HG02623 (cell line): ENCODE data around the gene TGFBR3L.
A peak's percentile ranks its signal among the peaks of the same experiment; 100 is the strongest.
"Not testable (repeated sequence)": the region's sequence is repeated elsewhere in the genome, so short reads cannot be mapped to it uniquely, and the experiment has no call there.

ENCODE experiments used
- ATAC-seq: cut with Tn5 transposase; IDR thresholded peaks from one replicate; pipeline ENCODE4 v1.9.1; 2021; ENCODE audit warnings: moderate library complexity; ENCODE audit not compliant: unreplicated experiment

Gene TGFBR3L

DNA sequence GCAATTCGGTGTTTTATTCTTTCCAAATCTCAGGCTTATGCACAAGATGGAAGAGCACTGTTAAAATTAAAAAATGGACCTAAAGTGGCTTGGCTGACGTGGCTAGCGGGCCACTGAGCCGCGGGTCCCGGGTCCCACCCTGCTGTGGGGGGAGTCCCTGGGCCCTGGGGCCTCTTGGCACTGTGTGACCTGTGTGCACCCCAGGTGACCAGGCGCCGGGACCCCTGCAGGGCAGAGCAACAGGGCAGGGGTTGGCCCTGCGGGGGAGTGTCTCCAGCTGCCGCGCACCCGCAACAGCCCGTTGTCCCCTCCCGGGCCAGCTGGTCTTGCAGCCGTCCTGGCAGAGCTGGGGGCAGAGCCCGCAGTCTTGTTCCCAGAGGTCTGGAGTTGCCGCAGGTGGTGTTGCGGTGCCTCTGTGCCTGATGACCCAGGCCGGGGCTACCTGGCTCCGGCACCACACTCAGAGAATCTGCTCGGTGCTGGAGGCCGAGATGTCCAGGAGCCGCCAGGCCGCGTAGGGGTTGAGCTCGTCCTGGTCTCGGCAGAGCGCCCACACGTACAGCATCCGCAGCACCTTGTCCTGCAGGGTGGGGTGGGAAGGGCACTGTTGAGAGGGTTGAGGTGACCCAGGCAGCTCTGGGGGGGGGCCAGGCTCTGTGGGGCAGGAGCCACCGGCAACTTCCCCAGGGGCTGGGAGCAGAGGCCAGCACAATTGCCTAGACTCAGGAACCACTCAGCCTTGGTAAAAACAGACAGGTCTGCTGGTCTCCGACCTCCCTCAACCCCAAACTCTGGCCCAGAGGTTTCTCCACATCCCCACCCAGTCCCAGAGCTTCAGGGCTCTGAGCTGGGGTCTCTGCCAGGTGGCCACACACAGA is 12.3 kb downstream of the TGFBR3L start:
- ATAC-seq = no peak

DNA sequence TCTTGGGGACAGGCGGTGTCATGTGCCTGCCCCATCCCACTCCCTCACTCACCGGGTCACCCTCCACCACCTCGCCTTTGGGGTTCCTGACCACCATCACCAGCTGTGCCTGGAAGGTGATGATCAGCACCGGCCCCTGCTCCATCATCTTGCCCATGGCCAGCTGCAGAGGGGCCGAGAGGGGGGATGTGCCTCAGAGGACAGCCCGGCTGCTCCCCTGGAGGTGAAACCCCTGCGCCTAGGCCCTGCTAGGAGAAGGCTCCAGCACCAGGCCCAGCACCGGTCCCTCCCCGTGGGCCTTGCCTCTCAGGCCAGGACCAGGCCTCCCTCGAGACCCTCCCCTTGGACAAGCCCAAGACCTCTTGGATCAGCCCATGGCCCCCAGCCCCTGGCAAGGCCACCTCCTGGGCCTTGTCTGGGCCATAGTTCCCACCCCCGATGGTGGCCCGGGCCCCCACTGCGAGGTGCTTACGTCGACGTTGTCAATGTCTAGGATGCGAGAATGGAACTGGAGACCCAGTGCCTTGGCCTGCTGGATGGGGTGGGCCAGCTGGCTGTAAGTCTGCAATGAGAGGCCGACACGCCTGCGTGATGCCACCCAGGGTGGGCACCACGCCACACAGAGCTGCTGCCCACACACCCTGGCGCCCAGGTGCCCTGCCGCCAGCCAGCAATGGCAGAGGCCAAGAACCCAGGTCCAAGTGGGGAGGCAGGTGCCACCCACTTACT is 13.1 kb downstream of the TGFBR3L start:
- ATAC-seq = no peak

DNA sequence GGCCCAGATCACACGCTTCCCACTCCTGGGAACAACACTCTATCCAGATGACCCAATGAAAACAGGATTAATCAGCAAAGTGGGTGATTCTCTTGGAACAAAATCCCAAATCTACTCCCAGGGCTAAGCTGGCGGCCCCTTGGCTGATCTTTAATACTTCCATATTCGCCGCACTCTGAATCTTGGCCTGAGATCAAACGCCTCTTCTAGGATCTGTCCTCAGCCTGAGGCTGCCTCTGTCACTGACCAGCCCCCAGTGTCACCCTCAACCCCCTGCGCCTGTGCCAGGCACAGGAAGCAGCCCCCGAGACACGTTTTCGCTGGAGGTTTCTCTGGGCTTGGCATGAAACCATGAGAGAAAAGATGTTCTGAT is 13.7 kb downstream of the TGFBR3L start:
- no peak for ATAC-seq

DNA sequence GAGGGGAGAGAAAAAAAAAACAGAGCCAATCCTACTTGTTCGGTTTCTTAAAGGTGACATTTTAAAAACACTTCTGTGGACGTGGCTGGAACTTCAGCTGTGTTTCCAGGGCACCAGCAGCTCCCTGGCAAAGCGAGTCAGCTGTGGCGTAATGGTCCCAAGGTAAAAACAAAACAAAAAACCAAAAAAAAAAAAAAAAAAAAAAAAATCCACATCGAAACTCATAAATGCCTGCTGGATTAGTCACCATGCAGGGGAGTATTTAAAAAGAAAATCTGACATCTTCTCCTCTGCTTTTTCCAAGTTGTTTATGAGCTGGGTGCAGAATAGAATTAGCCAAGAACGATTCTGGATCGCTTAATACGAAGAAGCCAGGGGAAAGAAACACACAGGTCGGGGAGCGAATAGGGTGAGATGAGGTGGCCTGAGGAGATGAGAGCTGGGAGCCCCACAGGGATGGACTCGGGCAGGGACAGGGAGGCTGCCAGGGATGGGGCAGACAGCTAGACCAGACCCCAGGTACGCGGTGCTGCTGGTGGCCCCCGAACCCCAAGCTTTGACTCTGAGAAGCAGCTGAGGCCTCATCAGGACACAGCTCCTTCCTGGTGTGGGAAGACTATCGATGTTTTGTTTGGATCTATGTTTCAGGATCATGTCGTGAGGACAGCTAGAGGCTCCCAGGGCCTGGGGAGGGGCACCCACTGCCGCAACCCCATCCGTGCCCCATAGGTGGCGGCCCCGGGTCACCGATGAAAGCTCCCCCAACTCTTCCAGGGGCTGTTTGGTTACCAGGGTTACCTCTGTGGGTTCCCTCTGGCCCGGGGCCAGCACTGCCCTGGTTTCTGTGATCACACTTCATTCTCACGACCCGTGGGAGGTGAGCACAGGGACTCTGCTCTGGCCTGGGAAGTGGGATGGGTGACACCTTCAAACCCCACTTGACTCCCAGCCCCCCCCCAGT is 14.4 kb downstream of the TGFBR3L start:
- ATAC-seq = no peak

DNA sequence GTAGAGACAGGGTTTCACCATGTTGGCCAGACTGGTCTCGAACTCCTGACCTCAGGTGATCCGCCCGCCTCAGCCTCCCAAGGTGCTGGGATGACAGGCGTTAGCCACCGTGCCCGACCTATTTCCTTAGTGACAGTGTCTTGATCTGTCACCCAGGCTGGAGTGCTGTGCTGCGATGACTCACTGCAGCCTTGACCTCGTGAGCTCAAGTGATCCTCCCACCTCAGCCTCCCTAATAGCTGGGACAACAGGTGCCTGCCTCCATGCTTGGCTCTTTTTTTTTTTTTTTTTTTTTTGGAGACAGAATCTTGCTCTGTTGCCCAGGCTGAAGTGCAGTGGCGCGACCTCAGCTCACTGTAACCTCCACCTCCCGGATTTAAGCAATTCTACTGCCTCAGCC is 15.4 kb downstream of the TGFBR3L start:
- ATAC-seq = not testable (repeated sequence)

DNA sequence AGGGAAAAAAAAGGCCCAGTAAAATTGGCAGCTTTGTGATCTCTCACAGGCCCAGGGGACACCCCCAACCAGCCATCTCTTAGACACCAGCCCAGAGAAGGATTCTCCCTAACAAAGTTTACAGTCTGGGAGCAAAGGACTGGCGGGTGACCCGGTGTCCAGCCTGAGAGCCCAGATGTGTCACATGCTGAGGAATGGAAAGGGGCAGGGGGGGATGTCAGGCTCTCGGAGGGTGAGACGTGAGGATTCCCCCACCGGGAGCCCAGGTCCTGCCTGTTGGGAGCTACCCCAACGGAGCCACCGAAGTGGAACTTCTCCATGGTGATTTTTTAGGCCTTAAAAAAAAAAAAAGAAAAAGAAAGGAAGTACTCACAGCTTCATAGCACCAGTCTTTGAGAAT is 16.1 kb downstream of the TGFBR3L start:
- ATAC-seq = no peak

DNA sequence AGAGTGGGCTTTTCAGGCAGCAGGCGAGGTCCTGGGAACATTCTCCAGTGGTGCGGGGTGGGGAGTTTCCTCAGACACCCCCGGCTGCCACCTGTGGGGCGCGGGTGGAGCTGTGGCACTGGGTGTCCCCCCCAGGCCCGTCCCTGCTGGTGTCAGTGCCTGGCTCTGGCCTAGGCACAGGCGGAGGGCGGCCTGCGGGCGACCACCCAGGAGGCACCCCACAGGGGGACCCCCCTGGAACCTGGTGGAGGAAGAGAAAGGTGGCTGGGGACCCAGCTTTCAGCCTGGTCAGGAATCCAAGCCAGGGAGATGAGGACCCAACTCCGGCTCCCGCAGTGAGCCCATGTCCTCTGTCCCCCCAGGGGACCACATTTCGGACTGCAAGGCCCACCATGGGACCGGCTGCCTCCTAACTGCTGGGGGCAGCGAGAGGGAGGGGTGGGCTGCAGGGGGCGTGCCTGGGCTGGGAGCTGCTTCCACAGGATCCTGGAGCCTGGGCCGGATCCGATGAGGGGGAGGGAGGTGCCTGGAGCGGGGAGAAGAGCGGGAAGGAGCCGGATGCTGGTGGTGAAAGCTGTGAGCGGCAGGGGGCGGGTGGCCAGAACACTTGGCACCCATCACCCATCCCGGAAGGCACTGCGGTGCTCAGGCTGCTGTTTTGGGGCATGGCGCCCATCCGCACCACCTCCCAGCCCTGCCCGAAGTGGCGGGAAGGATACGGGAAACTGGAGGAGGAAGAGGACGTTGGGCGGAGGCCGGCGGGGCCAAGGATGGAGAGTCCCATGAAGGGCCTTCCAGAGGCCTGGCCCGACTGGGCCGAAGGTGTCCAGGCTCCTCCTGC is 16.8 kb downstream of the TGFBR3L start:
- no peak for ATAC-seq

DNA sequence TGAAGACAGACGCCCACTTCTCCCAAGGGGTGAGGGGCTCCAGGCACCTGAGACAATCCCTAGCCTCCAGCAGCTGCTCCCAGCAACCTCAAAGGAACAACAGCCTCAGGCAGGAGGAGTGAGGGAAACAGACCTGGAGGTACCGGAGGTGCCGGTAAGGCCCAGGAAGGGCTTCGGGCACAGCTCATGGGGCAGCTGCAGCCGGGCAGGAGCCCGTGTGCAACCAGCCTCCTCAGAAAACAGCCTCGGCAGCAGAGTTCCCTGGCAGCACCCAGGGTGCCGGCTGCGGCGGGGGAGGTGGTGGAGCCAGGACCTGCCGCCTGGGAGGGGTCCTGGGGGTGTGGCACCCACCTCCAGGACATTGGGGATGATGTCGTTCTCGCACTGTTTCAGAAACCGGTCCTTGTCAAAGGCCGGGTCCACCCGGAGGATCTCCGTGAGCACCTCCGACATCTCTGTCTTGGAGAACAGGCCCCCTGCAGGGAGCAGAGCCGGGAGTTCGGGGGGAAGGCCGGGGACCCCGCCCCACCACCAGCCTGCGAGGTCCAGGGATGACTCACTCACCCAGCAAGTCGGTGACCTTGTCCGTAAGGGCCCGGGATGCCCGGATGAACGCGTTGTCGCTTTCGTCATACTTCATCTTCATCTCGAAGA is 17.8 kb downstream of the TGFBR3L start:
- no peak for ATAC-seq

DNA sequence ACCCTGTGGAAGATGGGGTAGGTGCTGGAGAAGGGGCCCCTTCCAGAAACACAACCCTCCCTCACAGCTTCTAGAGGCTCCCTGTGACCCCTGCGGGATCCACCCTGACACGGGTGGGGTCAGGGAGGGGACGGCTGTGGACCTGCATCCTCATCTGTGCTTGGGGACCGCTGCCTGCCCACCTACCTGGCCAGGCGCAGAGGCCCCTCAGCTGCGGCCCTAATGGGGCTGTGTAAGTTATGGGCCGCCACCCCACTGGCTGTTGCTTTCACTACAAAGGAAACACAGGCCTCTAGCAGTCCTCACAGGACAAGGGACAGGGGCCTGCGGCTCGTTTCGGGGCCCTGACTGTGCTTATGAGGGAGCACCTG is 18.3 kb downstream of the TGFBR3L start:
- ATAC-seq = no peak

DNA sequence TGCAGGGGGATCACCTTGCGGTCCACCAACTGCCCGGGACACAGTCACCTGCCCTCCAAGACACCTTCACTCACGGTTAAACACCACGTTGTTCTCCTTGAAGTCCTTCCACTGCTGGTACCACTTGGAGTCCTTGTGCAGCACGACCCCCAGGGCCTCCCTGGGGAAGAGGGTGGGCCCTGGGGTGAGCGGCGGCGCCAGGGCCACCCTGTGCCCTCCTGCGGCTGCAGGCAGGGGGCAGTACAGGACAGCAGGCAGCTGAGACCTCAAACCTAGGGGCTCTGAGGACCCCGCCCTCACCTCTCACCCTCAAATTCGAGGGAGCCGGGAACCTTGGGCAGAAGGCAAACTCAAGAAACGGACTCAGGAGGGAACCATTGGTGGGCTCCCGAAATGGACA is 18.8 kb downstream of the TGFBR3L start:
- ATAC-seq = no peak

DNA sequence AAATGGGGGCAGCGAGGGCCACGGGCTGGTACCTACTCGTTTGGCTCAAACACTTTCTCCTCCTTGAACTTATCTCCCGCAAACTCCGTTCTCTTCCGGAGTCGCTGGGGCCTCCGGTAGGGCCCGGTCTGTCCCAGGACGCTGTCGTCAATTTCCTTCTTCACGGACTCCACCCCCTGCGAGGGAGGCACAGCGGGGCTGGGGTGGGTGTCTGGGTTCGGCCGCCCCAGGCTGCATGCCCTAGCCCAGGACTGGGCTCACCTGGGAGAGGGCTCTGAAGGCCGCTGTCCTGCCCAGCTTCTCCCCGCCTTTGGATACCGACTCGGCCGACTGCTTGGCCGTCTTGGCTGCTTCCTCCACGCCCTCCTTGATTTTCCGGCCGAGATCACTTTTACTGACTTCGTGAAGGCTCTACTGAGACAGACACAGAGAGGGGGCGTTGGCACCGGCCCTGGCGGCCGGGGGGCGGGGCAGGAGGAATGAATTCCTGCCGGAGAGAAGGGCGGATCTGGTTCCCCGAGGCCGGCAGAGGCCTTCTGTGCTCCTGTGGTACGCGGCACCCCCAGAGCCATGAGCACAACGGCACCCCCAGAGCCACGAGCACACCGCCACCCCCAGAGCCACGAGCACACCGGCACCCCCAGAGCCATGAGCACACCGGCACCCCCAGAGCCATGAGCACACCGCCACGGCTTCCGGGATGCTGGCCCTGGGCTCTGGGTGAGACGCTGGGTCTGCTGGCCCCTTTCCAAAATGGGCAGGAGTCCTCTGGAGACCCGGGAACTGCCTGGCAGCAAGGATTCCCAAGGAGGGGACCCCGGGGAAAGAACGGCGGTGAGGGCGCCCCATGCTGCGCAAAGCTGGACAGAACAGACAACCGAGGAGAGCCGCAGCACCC is 19.4 kb downstream of the TGFBR3L start:
- no peak for ATAC-seq

DNA sequence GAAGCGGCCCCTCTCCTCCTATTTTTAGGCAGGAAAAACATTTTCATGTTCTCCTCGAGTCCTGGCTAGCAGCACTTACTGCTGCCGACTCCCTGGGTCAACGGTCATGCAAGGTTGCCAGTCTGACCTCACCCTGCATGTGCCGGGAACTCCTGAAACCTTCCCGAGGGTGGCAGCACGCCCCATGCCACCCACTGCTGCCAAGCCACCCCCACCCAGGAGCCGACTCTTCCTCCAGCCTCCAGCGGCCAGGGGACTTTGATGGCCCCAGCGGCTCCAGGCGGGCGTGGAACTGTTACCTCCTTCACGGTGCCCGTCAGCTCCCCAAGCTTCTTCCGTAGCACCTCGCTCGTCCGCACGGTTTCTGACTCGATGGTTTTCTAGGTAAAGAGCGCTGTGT is 20.1 kb downstream of the TGFBR3L start:
- no peak for ATAC-seq

DNA sequence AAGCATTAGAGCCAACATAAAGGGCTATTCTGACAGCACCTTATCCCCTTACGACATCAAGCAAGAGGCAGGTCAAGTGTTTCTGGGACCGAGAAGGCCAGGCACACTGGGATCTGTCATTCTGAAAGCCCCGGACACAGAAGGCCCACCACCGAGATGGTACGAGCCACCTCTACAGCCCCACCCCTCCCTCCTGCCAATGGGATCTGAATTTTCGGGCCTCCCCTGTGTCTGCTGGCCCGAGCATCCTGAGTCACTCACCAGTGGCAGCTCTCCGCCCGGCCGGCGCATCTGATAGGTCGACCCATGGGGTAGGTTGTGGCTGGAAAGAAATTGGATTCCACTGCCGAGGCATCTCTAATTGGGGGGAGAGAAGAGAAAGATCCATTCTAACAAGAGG is 26.2 kb downstream of the TGFBR3L start:
- no peak for ATAC-seq

DNA sequence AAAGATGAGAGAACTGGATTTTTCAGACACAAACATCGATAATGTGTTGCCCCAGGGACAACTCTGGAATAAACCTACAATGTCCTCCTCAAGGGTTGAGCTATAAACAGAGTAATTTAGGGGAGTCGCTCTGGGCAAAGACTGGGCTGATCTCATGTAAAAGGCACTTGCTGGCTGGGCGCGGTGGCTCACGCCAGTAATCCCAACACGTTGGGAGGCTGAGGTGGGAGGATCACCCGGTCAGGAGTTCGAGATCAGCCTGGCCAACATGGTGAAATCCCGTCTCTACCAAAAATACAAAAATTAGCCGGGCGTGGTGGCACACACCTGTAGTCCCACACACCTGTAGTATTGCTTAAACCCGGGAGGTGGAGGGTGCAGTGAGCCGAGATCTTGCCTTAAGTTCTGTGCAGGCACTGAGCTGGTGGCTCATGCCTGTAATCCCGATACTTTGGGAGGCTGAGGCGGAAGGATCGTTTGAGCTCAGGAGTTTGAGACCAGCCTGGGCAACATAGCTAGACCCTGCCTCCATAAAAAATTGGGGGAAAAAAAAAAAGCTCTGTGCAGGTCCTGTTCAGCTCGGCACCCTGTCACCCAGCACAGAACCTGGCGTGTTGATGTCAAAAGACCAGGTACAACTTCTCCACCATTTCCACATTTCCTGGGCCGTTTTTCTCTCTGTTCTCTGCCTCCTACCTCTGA is 27.4 kb downstream of the TGFBR3L start:
- ATAC-seq = no peak

DNA sequence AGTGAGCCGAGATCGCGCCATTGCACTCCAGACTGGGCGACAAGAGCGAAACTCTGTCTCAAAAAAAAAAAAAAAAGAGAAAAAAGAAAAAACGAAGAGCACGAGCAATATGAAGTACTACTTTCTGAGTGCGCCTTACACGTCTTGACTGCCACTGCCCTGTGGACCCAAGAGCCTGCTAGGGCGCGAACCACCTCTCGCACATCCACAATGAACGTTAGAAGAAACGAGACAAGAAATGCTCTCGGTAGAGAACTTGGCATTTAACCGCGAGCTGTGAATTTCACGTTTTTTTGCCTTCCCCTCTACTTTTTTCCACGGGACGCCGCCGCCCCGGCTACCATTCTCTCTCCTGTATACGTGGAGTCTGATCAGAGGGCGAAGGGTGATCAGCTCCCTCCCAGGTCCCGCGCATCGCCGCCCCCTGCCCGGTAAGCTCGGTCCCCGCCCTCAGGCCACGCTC is 28.4 kb downstream of the TGFBR3L start:
- ATAC-seq = no peak

DNA sequence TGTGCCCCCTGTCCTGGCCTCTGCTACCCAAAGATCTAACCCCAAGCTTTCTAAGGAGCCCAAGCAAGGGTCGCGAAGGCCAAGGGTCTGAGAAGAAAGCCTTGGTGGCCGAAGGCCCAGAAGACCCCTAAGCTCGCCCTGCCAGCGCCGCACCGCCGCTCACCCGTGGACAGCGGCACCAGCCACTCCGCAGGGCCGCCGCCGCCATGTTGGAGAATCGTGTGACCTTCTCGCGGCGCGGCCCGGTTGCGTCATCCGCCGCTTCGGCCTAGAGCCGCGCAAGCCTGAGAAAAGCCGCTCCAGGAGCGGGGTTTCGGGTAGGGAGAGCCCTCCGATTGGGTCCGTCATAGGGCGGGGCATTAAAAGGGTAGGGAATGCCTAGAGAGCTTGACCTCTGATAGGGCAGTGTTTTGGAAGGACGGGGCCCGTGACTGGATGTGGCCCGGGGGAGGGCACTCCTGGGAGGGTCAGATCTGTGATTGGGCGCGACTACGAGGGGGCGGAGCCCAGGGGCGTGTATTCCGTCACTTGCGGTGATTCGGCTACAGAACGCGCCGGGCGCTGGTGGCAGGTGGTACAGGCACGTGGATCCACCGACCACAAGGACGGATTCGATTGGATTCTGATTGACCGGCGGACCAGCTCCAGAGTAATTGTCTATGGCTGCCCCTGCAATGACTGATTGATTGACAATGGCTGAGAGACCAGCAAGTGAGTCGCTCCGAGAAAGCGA is 29.0 kb downstream of the TGFBR3L start, which contains the start of gene TIMM44:
TIMM44 (minus strand) TSS at position 223 of the 733 bp plus-strand sequence; CDS start at position 208, 15 bp downstream.
- peak; percentile 94 for ATAC-seq

DNA sequence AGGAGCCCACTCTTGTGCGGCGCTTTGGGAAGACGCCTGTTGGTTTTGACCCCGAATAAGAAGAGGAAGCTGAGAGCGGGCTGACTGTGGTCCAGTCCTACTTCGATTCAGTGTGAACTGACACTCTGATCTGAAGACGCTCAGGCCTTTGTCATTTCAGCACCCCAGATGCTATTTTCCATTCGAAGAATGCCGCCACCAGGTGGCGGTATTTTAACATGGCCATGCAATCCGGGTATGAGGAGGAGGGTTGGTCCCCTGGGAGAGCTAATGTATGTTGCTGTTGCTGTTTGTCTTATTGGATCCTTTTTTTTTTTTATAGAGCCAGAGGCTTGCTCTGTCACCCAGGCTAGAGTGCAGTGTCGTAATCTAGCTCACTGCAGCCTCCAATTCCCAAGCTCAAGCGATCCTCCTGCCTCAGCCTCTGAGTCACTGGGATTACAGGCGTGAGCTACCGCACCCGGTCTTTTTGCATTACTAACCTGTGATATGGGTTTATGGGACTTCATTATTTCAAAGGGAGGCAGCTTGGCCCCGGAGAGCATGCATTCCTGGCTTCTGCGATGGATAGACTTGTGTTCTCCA is 29.6 kb downstream of the TGFBR3L start:
- peak; percentile 28 for ATAC-seq
